Measurements from ENCODE around the gene TRIM17.

Gene TRIM17

GRCh38 chr1:228370439-228370940 lies 46.2 kb downstream of the TRIM17 start:
- no peaks in the 10 kb centered on the region for H3K9me3 Mint-ChIP-seq
- no peaks in the 10 kb centered on the region for H3K27me3 Mint-ChIP-seq
- CTCF ChIA-PET: no interaction called here
- no peaks in the 10 kb centered on the region for H3K4me1 Mint-ChIP-seq
- no peak overlapping the region for H3K27ac Mint-ChIP-seq
- no peak for DNase-seq
- no peaks in the 10 kb centered on the region for H3K36me3 Mint-ChIP-seq
- no peak overlapping the region for H3K4me3 Mint-ChIP-seq

GRCh38 chr1:228369608-228370438 lies 46.8 kb downstream of the TRIM17 start:
- H3K4me1 Mint-ChIP-seq: no peaks in the 10 kb centered on the region
- no peak for DNase-seq
- H3K27me3 Mint-ChIP-seq: no peaks in the 10 kb centered on the region
- H3K36me3 Mint-ChIP-seq: no peaks in the 10 kb centered on the region
- no peak overlapping the region for H3K4me3 Mint-ChIP-seq
- CTCF ChIA-PET: no interaction called here
- no peaks in the 10 kb centered on the region for H3K9me3 Mint-ChIP-seq
- no peak overlapping the region for H3K27ac Mint-ChIP-seq

GRCh38 chr1:228368801-228369607 lies 47.7 kb downstream of the TRIM17 start:
- CTCF ChIA-PET: no interaction called here
- DNase-seq: no peak
- Mint-ChIP-seq H3K4me3 (no peak overlapping the region), H3K9me3 (no peaks in the 10 kb centered on the region), H3K4me1 (no peaks in the 10 kb centered on the region), H3K27me3 (no peaks in the 10 kb centered on the region), H3K36me3 (no peaks in the 10 kb centered on the region), H3K27ac (no peak overlapping the region)

- DNase-seq: no peak
- Mint-ChIP-seq H3K4me3 (no peak overlapping the region), H3K4me1 (no peaks in the 10 kb centered on the region), H3K27ac (no peak overlapping the region), H3K9me3 (no peaks in the 10 kb centered on the region), H3K36me3 (no peaks in the 10 kb centered on the region), H3K27me3 (no peaks in the 10 kb centered on the region)
- CTCF ChIA-PET: interaction anchor here (1.2 kb wide), 1 partner anchor 10 kb away, joined by 4 read pairs; no protein-coding TSS in a partner anchor
These were observed 48.6 kb downstream of the TRIM17 start for GRCh38 chr1:228367798-228368791.

GRCh38 chr1:228366866-228367741 lies 49.6 kb downstream of the TRIM17 start:
- no peak for DNase-seq
- CTCF ChIA-PET: interaction anchor here (1.2 kb wide), 1 partner anchor 9 kb away, joined by 4 read pairs; no protein-coding TSS in a partner anchor
- H3K4me3 Mint-ChIP-seq: no peak overlapping the region
- H3K4me1 Mint-ChIP-seq: no peaks in the 10 kb centered on the region
- H3K27ac Mint-ChIP-seq: no peak overlapping the region
- H3K9me3 Mint-ChIP-seq: no peaks in the 10 kb centered on the region
- no peaks in the 10 kb centered on the region for H3K36me3 Mint-ChIP-seq
- no peaks in the 10 kb centered on the region for H3K27me3 Mint-ChIP-seq

GRCh38 chr1:228366062-228366865 lies 50.4 kb downstream of the TRIM17 start:
- no peak overlapping the region for H3K4me3 Mint-ChIP-seq
- CTCF ChIA-PET: no interaction called here
- no peak for DNase-seq

GRCh38 chr1:228365271-228366061 lies 51.2 kb downstream of the TRIM17 start:
- H3K4me1 Mint-ChIP-seq: no peaks in the 10 kb centered on the region
- no peaks in the 10 kb centered on the region for H3K36me3 Mint-ChIP-seq
- H3K4me3 Mint-ChIP-seq: no peak overlapping the region
- no peaks in the 10 kb centered on the region for H3K9me3 Mint-ChIP-seq
- H3K27me3 Mint-ChIP-seq: no peaks in the 10 kb centered on the region
- no peak for DNase-seq
- no peak overlapping the region for H3K27ac Mint-ChIP-seq
- CTCF ChIA-PET: no interaction called here

More at GRCh38 chr1:228366062-228366865, 50.4 kb downstream of the TRIM17 start:
- Mint-ChIP-seq H3K4me1 (no peaks in the 10 kb centered on the region), H3K9me3 (no peaks in the 10 kb centered on the region), H3K27me3 (no peaks in the 10 kb centered on the region), H3K27ac (no peak overlapping the region), H3K36me3 (no peaks in the 10 kb centered on the region)

GRCh38 chr1:228364706-228365213 lies 51.9 kb downstream of the TRIM17 start:
- no peaks in the 10 kb centered on the region for H3K36me3 Mint-ChIP-seq
- no peaks in the 10 kb centered on the region for H3K27me3 Mint-ChIP-seq
- H3K4me3 Mint-ChIP-seq: no peak overlapping the region
- H3K9me3 Mint-ChIP-seq: no peaks in the 10 kb centered on the region
- DNase-seq: no peak
- CTCF ChIA-PET: no interaction called here
- no peak overlapping the region for H3K27ac Mint-ChIP-seq
- H3K4me1 Mint-ChIP-seq: no peaks in the 10 kb centered on the region

- no peaks in the 10 kb centered on the region for H3K36me3 Mint-ChIP-seq
- DNase-seq: no peak
- no peaks in the 10 kb centered on the region for H3K9me3 Mint-ChIP-seq
- CTCF ChIA-PET: no interaction called here
- no peaks in the 10 kb centered on the region for H3K4me1 Mint-ChIP-seq
- no peak overlapping the region for H3K4me3 Mint-ChIP-seq
- H3K27ac Mint-ChIP-seq: no peak overlapping the region
- H3K27me3 Mint-ChIP-seq: no peaks in the 10 kb centered on the region
These were observed 52.5 kb downstream of the TRIM17 start for GRCh38 chr1:228364068-228364705.

GRCh38 chr1:228363686-228364067 lies 53.0 kb downstream of the TRIM17 start:
- no peak overlapping the region for H3K4me3 Mint-ChIP-seq
- no peak for DNase-seq
- no peaks in the 10 kb centered on the region for H3K27me3 Mint-ChIP-seq
- CTCF ChIA-PET: no interaction called here
- H3K36me3 Mint-ChIP-seq: no peaks in the 10 kb centered on the region
- no peaks in the 10 kb centered on the region for H3K4me1 Mint-ChIP-seq
- no peak overlapping the region for H3K27ac Mint-ChIP-seq
- H3K9me3 Mint-ChIP-seq: no peaks in the 10 kb centered on the region

- DNase-seq: no peak
- Mint-ChIP-seq H3K27ac (no peak overlapping the region), H3K27me3 (no peaks in the 10 kb centered on the region), H3K4me3 (no peak overlapping the region), H3K36me3 (no peaks in the 10 kb centered on the region), H3K9me3 (no peaks in the 10 kb centered on the region), H3K4me1 (no peaks in the 10 kb centered on the region)
- CTCF ChIA-PET: no interaction called here
These were observed 53.7 kb downstream of the TRIM17 start for GRCh38 chr1:228362884-228363450.

All from activated naive CD4-positive, alpha-beta T cell treated with anti-CD3 and anti-CD28 coated beads, Interleukin-2, amount 10 ng/mL, durations not matched to agents 7 days and 5 days (primary cell).